ENCODE measurements around the gene WBP1L. TPM values are rescaled to one million over a fixed set of nuclear protein-coding genes. Genes with fewer than 3 reads are reported as not detected.

WBP1L gene
- total and polyA plus RNA-seq, 8 donors: 15.1 to 140 (median 30.5) TPM

DNA sequence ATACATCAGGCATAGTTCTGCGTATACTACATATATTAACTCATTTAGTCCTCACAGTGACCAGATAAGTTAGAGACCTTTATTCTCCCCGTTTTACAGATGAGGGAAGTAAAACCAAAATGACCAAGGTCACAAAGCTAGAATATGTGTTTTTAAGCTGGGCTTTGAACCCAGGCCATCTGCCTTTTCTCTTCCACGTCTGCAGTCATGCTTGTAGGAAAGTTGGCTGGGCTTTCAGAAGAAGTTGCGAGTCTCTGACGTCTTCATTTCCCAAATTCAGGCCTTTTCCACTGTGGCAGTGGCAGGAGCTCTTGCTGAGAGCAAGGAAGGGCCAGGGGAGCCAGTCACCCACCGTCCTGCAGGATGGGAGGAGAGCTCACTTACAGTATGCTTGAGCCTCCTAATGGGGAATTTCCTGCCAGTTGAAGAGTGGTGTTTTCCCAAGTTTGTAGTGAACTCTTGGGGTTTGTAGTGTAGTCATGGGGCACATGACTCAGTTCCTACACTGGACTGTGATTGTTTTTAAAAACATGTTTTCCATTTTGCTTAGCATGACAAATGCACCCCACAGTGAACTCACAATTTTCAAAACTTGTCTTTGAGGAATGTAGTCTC is 59.3 kb downstream of the WBP1L start:
- peak in 1 of 2 donors; percentile 77 for DNase-seq
- 50 to 66% (median 61%) methylated on average over 6 of the region's 6 CpGs for WGBS, 5 donors
- Histone ChIP-seq H3K27ac (peak overlapping the region; percentile 15 to 88 (median 86)), H3K4me1 (peaks cover 47 to 66% (median 54%) of the 10 kb centered on the region in 4 donors), H3K27me3 (no peaks in the 10 kb centered on the region), H3K36me3 (peaks cover 13 to 38% (median 19%) of the 10 kb centered on the region in 4 donors), H3K9me3 (no peaks in the 10 kb centered on the region), H3K4me3 (no peak overlapping the region)
- intact Hi-C loops (cut with DNase I; ENCODE audit: low total_unique reads): no loop called here
- no peak for TF ChIP-seq POLR2A (IDR thresholded peaks at IDR 0.05)
- TF ChIP-seq POLR2AphosphoS5 (IDR thresholded peaks at IDR 0.05): peak in 2 of 3 donors; percentile 24 to 41
- TF ChIP-seq, protein P1, sequence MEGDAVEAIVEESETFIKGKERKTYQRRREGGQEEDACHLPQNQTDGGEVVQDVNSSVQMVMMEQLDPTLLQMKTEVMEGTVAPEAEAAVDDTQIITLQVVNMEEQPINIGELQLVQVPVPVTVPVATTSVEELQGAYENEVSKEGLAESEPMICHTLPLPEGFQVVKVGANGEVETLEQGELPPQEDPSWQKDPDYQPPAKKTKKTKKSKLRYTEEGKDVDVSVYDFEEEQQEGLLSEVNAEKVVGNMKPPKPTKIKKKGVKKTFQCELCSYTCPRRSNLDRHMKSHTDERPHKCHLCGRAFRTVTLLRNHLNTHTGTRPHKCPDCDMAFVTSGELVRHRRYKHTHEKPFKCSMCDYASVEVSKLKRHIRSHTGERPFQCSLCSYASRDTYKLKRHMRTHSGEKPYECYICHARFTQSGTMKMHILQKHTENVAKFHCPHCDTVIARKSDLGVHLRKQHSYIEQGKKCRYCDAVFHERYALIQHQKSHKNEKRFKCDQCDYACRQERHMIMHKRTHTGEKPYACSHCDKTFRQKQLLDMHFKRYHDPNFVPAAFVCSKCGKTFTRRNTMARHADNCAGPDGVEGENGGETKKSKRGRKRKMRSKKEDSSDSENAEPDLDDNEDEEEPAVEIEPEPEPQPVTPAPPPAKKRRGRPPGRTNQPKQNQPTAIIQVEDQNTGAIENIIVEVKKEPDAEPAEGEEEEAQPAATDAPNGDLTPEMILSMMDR (IDR thresholded peaks at IDR 0.05): no peak
- peak; percentile 71 for TF ChIP-seq EP300 (IDR thresholded peaks at IDR 0.05)

DNA sequence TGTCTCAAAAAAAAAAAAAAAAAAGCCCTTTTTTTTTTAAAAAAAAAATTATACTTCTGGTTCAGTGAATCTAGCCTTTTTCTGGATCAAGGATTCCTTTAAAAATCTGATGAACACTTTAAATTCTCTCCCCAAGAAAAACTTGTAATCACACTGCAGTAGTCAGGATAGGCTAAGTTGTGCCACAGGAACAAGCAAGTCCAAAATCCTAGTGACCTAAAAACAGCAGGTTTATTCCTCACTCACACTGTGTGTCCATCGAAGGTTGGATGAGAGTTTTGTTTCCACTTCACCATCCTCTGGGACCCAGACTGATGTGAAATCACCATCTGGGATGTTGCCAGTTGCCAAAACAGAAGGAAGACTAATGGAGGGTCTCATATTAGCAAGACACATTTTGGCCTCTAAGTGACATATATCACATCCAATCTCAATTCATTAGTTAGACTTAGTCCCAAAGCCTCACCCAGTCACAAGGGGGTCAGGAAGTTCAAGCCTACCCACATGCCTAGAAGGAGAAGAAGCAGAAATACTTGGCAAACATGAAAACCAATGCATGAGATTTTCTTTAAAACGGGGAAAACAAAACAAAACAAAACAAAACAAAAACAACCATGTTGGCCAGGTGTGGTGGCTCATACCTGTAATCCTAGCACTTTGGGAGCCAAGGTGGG is 60.8 kb downstream of the WBP1L start:
- intact Hi-C loops (cut with DNase I; ENCODE audit: low total_unique reads): no loop called here
- no peaks in the 10 kb centered on the region for H3K9me3 ChIP-seq
- peaks cover 34 to 52% (median 44%) of the 10 kb centered on the region in 4 donors for H3K4me1 ChIP-seq
- WGBS, 5 donors: 80 to 94% (median 87%) methylated on average over 2 of the region's 2 CpGs
- peak overlapping the region in 3 of 5 donors; percentile 86 to 88 (median 87) for H3K27ac ChIP-seq
- peaks cover under 1 to 29% (median 6%) of the 10 kb centered on the region in 4 donors for H3K36me3 ChIP-seq
- no peak overlapping the region for H3K4me3 ChIP-seq
- H3K27me3 ChIP-seq: no peaks in the 10 kb centered on the region
- no peak for DNase-seq
- TF ChIP-seq POLR2A (IDR thresholded peaks at IDR 0.05): no peak
- no peak for TF ChIP-seq EP300 (IDR thresholded peaks at IDR 0.05)
- TF ChIP-seq, protein P1 (IDR thresholded peaks at IDR 0.05): no peak
- no peak for TF ChIP-seq POLR2AphosphoS5 (IDR thresholded peaks at IDR 0.05)

DNA sequence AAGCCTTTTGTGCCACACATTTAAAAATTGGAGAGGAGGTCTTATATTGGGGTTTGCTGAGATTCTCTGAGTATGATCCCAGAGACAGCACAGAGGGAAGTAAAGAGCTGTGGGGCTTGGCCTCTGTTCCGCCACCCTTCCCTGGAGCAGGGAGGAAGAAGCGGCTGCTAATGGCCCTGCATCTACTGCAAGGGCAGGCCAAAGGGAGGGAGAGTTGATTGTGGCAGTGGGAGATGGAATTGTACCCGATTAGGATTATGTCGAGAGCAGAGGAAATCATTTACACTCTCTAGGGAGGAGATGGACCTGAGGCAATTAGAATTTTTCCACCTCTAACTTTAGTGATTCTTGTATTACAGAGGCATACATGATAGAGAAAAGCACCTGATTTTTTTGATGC is 64.6 kb downstream of the WBP1L start:
- H3K27ac ChIP-seq: no peak overlapping the region
- TF ChIP-seq, protein P1 (IDR thresholded peaks at IDR 0.05): no peak
- TF ChIP-seq EP300 (IDR thresholded peaks at IDR 0.05): no peak
- no peak for TF ChIP-seq POLR2AphosphoS5 (IDR thresholded peaks at IDR 0.05)
- TF ChIP-seq POLR2A (IDR thresholded peaks at IDR 0.05): no peak
- intact Hi-C loops (cut with DNase I; ENCODE audit: low total_unique reads): no loop called here
- no peak overlapping the region for H3K4me3 ChIP-seq
- DNase-seq: no peak
- H3K9me3 ChIP-seq: no peaks in the 10 kb centered on the region
- peaks cover 36 to 54% (median 41%) of the 10 kb centered on the region in 4 donors for H3K36me3 ChIP-seq
- peaks cover 9 to 32% (median 17%) of the 10 kb centered on the region in 4 donors for H3K4me1 ChIP-seq
- no peaks in the 10 kb centered on the region for H3K27me3 ChIP-seq
- WGBS, 5 donors: 79 to 86% (median 84%) methylated on average over 4 of the region's 4 CpGs

DNA sequence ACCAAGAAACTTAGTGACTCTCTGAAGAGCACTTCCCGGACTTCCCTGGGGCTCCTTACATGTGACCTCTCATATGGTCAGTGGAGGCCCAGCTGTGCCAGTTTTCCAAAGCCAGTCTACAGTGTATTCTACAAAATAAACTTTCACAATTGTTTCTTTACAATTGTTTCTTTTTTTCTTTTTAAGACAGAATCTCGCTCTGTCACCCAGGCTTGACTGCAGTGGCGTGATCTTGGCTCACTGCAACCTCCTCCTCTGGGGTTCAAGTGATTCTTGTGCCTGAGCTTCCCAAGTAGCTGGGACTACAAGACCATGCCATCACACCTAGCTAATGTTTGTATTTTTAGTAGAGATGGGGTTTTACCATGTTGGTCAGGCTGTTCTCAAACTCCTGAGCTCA is 67.6 kb downstream of the WBP1L start:
- TF ChIP-seq, protein P1 (IDR thresholded peaks at IDR 0.05): no peak
- TF ChIP-seq POLR2A (IDR thresholded peaks at IDR 0.05): no peak
- no peak for TF ChIP-seq EP300 (IDR thresholded peaks at IDR 0.05)
- TF ChIP-seq POLR2AphosphoS5 (IDR thresholded peaks at IDR 0.05): no peak
- WGBS, 5 donors: 90 to 99% (median 95%) methylated on average over 3 of the region's 3 CpGs
- H3K36me3 ChIP-seq: peaks cover 43 to 63% (median 50%) of the 10 kb centered on the region in 4 donors
- no peak for DNase-seq
- H3K4me1 ChIP-seq: peaks cover 32 to 49% (median 36%) of the 10 kb centered on the region in 4 donors
- H3K27ac ChIP-seq: peak overlapping the region in 1 of 5 donors; percentile 91
- H3K9me3 ChIP-seq: no peaks in the 10 kb centered on the region
- H3K27me3 ChIP-seq: no peaks in the 10 kb centered on the region
- intact Hi-C loops (cut with DNase I; ENCODE audit: low total_unique reads): no loop called here
- no peak overlapping the region for H3K4me3 ChIP-seq

All from stomach (tissue), 9 donors.